Gastroesophageal sphincter (tissue), 3 donors: Measurements from ENCODE around the gene LRCOL1.

Experiments used
- EP300 ChIP-seq: sonication (generic); formaldehyde crosslinking; IDR thresholded peaks from one replicate; pipeline ENCODE4 v1.6.1; 2017; ENCODE audit warnings: antibody characterized with exemption, mild to moderate bottlenecking
- POLR2A ChIP-seq, 2 donors: fragments of 450-650 bp; IDR thresholded peaks; one replicate each; pipeline ENCODE4 v1.6.1; 2017; ENCODE audit warnings: antibody characterized with exemption in 2 of 2, mild to moderate bottlenecking in 2 of 2, moderate library complexity in 1 of 2
- POLR2AphosphoS5 ChIP-seq: sonication (generic); formaldehyde crosslinking; IDR thresholded peaks from one replicate; pipeline ENCODE4 v1.6.1; 2017; ENCODE audit warnings: antibody characterized with exemption
- TF ChIP-seq, protein P1 (sequence below), 4 experiments: fragments of 200-600 bp in 2 of 4; fragments of 450-650 bp in 2 of 4; sonication (generic) in 1 of 4; IDR thresholded peaks; one replicate each; pipeline ENCODE4 v1.5.1; 2017 to 2019; ENCODE audit warnings: antibody characterized with exemption in 4 of 4, mild to moderate bottlenecking in 2 of 4, moderate library complexity in 2 of 4

DNA sequence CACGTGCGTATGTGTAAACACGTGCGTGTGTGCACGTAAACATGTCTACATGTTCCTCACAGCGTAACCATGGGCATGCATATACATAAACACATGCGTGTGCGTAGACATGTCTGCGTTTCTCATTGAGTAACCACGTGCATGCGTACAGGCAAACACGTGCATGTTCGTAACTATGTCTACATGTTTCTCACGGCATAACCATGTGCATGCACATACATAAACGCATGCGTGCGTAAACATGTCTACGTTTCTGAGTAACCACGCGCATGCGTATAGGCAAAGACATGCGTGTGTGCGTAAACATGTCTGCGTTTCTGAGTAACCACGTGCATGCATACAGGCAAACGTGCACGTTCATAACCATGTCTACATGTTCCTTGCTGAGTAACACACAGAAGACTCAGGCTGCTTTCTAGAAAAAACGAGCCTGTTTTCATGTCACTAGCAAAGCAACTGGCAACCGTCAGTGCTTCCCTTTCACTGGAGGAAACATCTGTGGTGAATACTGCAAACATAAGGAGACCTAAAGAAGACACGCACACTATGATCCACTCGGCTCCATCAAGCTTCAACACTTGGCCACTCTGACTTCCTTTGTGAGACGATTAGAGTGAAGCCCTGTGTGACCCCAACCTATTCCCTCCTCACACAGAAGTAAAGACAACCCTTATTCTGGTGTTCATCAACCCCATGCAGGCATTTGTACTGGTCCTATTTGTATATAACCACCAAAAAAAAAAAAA lies 47.9 kb upstream of the LRCOL1 start:
- no peak for TF ChIP-seq POLR2AphosphoS5
- TF ChIP-seq, protein P1, sequence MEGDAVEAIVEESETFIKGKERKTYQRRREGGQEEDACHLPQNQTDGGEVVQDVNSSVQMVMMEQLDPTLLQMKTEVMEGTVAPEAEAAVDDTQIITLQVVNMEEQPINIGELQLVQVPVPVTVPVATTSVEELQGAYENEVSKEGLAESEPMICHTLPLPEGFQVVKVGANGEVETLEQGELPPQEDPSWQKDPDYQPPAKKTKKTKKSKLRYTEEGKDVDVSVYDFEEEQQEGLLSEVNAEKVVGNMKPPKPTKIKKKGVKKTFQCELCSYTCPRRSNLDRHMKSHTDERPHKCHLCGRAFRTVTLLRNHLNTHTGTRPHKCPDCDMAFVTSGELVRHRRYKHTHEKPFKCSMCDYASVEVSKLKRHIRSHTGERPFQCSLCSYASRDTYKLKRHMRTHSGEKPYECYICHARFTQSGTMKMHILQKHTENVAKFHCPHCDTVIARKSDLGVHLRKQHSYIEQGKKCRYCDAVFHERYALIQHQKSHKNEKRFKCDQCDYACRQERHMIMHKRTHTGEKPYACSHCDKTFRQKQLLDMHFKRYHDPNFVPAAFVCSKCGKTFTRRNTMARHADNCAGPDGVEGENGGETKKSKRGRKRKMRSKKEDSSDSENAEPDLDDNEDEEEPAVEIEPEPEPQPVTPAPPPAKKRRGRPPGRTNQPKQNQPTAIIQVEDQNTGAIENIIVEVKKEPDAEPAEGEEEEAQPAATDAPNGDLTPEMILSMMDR (IDR thresholded peaks at IDR 0.05) = no peak
- TF ChIP-seq EP300 = no peak
- no peak for TF ChIP-seq POLR2A (IDR thresholded peaks at IDR 0.05)
